ENCODE results near the gene SLC38A9.
"Not testable (repeated sequence)": the region's sequence is repeated elsewhere in the genome, so short reads cannot be mapped to it uniquely, and the experiment has no call there.

The SLC38A9 gene

DNA sequence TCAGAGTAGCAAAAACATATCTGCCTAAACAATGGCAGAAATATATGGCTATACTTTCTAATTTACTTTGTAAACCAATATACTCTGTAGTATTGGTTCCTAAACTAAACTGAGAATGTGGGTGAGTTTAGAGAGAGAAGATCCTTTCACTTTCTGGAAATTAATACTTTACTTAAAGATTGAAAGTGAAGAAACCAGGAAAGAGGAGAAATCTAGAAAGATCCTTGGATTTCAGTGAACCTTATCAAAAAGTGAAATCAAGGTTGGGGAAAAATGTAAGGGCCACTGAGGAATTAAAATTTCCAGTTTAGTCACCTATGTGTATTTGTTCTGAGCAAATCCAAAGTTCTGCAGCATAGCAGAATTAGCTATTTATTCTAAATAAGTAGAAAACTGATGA is 5.9 kb downstream of the SLC38A9 start:
- DNase-seq (ENCODE audit: low read depth in 1 of 2, low spot score in 1 of 2), result no peak

DNA sequence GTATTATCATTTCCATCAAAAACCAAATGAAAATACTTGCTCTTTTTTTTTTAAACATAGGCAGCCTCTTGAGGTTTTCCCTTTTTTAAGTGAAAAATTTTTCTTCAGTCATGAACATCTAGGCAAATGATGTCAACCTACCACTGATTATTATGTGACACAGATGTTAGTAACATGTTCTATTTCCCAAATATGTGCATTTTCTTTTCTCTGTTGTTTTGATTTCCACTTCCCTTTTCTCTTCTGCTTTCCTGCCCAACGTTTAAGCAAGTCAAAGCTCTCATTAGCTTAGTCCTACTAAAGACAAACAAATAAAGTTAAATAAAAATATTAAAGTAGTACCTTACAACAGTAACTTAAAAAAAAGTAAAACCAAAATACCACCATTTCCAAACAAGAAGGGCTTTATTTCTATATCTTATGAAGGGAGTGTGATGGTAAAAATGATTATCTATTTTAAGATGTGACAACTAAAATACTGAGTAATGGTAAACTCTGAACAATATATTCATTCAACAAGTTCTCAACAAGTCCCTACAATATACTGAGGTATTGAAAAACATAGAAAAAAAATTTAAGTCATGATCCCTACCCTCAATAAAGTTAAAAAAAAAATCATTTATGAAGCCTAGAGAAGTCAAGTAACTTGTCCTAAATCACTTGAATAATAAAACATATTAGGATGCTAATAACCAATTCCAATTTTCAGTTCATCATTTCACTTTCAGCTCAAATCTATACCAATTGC is 9.4 kb downstream of the SLC38A9 start:
- DNase-seq (ENCODE audit: low read depth in 1 of 2, low spot score in 1 of 2), result no peak

DNA sequence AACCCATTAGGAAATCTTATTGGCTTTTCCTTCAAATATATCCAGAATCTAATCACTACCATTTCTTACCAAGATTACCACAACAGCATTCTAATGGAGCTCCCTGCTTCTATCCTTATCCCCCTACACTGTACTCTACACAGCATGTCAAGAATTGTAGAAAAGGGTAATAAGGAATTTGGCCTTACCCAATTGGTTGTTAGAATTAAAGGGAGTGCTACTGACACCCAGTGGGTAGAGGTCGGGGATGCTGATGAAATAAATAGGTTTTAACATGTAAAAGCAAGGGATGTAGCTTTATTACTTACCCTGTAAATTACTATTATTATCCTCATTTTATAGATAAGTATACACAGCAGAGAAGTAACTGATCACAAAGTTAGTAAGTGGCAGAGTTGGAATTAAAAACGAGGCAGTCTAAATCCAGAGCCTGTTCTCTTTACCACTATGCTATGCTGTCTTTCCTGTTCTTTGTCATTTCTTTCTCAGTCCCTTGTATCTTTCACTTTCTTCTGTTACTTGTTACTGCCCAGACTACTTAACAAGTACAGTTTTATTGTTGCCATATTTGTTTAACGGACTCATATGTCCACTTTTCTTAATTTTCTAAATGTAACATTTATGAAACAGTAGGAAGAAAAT is 10.5 kb downstream of the SLC38A9 start:
- no peak for DNase-seq (ENCODE audit: low read depth in 1 of 2, low spot score in 1 of 2)

- DNase-seq (ENCODE audit: low read depth in 1 of 2, low spot score in 1 of 2), result no peak
These were observed 11.4 kb downstream of the SLC38A9 start for GRCh38 chr5:55700745-55701144.

GRCh38 chr5:55699041-55699688 is 13.0 kb downstream of the SLC38A9 start:
- no peak for DNase-seq (ENCODE audit: low read depth in 1 of 2, low spot score in 1 of 2)

- not testable (repeated sequence) for DNase-seq (ENCODE audit: low read depth in 1 of 2, low spot score in 1 of 2)
These were observed 15.4 kb downstream of the SLC38A9 start for GRCh38 chr5:55696704-55697103.

- no peak for DNase-seq (ENCODE audit: low read depth in 1 of 2, low spot score in 1 of 2)
These were observed 17.8 kb downstream of the SLC38A9 start for GRCh38 chr5:55694152-55694830.

GRCh38 chr5:55692509-55692908 is 19.6 kb downstream of the SLC38A9 start:
- no peak for DNase-seq (ENCODE audit: low read depth in 1 of 2, low spot score in 1 of 2)

GRCh38 chr5:55692106-55692417 is 20.1 kb downstream of the SLC38A9 start:
- no peak for DNase-seq (ENCODE audit: low read depth in 1 of 2, low spot score in 1 of 2)

GRCh38 chr5:55691265-55692105 is 20.6 kb downstream of the SLC38A9 start:
- no peak for DNase-seq (ENCODE audit: low read depth in 1 of 2, low spot score in 1 of 2)

DNA sequence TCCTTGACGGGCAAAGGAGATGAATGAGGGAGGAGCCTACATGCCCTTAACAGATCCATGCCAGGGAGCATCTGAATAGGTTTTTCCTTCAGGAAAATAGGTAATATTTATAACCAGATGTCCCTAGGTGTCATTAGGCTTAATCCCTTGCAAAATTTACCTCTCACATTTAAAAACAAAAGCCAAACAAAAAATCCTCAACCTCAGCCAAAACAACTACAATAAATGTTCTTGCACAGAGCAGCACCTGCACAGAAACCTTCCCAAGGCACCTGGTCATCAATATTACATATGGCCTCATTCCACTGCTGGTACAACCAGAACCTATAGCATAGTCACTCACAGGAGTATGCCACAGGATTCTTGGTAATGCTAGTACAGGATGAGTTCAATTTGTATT is 30.1 kb downstream of the SLC38A9 start:
- no peak for DNase-seq (ENCODE audit: low read depth in 1 of 2, low spot score in 1 of 2)

GRCh38 chr5:55681301-55681700 is 30.8 kb downstream of the SLC38A9 start:
- DNase-seq (ENCODE audit: low read depth in 1 of 2, low spot score in 1 of 2), result no peak

GRCh38 chr5:55680353-55680752 is 31.8 kb downstream of the SLC38A9 start:
- DNase-seq (ENCODE audit: low read depth in 1 of 2, low spot score in 1 of 2), result no peak

GRCh38 chr5:55679556-55679955 is 32.6 kb downstream of the SLC38A9 start:
- no peak for DNase-seq (ENCODE audit: low read depth in 1 of 2, low spot score in 1 of 2)

GRCh38 chr5:55675119-55675518 is 37.0 kb downstream of the SLC38A9 start:
- DNase-seq (ENCODE audit: low read depth in 1 of 2, low spot score in 1 of 2), result no peak

DNA sequence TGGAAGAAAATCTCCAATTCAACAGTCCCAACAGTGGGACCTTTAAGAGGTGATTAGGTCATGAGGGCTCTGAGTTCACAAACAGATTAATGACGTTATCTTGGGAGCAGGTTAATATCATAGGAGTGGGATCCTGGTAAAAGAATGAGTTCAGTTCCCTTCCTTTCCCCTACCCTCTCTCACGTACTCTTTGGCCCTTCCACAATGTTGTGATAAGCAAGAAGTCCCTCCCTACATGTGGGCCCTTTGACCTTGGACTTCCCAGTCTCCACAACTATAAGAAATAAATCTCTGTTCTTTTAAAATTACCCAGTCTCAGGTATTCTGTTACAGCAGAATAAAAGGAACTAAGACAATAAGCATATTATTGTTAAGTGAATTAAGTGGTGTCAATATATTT is 37.8 kb downstream of the SLC38A9 start:
- no peak for DNase-seq (ENCODE audit: low read depth in 1 of 2, low spot score in 1 of 2)

DNA sequence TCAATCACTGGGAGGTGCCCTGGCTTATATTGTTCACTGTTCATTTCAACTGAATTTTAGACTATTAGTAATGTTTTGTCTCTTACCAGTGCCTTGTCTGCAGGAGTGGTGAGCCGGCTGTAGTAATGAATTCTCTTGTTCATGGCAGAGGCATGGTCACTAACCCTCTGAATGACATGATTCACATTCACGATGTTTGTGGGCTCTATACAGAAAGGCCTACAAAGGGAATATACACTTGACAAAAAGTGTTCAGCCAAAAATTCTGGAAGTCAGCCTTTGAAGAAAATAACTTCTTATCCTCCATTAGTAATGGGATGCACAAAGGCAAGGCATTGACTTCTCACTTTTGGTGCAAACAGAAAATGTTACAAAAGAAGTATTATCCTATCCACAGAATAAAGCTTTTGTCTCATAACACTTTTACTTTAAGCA is 39.6 kb downstream of the SLC38A9 start:
- DNase-seq (ENCODE audit: low read depth in 1 of 2, low spot score in 1 of 2), result no peak

DNA sequence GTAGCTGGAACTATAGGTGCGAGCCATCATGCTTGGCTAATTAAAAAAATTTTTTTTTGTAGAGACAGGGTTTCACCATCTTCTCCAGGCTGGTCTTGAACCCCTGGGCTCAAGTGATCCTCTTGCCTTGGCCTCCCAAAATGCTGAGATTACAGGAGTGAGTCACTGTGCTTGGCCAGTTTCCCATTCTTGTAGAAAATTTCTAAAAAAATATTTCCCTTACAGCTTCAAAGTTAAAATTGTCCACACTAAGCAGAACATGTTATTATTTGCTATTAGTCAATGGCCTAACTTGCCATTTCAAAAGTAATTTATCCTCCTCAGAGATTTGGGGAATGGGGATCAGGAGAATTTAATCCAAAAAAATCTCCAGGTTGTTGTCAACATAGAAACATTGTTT is 40.1 kb downstream of the SLC38A9 start:
- DNase-seq (ENCODE audit: low read depth in 1 of 2, low spot score in 1 of 2), result no peak

DNA sequence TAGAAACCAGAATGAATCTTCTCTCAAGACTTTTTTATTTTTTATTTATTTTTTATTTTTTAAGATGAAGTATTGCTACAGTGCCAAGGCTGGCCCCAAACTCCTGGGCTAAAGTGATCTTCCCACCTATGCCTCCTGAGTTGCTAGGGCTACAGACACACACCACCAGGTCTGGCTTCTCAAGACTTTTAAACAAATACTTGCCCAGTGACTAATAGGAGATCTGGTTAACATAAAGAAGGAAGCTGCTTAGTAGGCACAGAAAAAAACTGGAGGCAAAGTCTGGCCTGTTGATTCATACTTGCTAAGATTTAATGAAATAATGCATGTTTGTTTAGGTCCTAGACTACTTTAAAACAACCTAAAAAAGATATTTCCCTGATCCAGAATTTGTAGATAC is 43.8 kb downstream of the SLC38A9 start:
- no peak for DNase-seq (ENCODE audit: low read depth in 1 of 2, low spot score in 1 of 2)

GRCh38 chr5:55667938-55668337 is 44.2 kb downstream of the SLC38A9 start:
- no peak for DNase-seq (ENCODE audit: low read depth in 1 of 2, low spot score in 1 of 2)

DNA sequence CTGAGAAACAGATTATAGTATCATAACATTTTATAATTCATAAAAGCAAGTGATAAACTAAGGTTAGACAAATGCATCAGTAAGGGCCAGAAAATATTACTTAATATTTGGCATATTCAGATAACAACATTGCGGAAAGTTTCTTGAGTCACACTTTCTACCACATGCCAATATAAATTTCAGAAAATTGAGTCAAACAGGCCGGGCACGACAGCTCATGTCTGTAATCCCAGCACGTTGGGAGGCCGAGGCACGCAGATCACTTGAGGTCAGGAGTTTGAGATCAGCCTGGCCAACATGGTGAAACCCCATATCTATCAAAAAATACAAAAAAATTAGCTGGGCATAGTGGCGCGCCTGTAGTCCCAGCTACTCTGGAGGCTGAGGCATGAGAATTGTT is 47.1 kb downstream of the SLC38A9 start:
- DNase-seq (ENCODE audit: low read depth in 1 of 2, low spot score in 1 of 2), result no peak

Data from stimulated activated CD4-positive, alpha-beta T cell treated with anti-CD3 and anti-CD28 coated beads, Interleukin-15, amount 100 ng/mL, for 1 hour (primary cell).